Measurements from ENCODE around the gene OR4P4. TPM values are rescaled to one million over a fixed set of nuclear protein-coding genes. Genes with fewer than 3 reads are reported as not detected.

The OR4P4 gene
- total and polyA plus RNA-seq, 12 donors = not detected

DNA sequence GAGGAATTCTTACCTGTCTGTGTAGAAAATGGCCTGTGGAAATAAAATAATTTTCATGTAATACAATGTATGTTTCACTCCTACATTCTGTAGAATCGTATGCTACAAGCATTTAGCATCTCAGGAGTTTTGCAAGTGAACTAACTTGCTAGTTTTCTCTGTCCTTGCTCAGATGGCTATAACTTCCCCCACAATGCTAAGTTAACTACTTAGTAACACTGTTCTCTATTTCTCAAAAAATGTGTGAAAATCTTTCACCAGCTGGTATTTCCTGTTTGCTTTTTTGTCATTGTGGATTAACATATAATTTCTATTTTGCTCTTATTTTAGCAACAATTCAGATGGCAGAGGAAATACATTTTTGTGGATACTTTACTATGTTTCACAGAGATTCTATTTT is 17.6 kb downstream of the OR4P4 start:
- H3K27me3 ChIP-seq = no peaks in the 10 kb centered on the region
- peaks cover 0 to 3% (median 0%) of the 10 kb centered on the region in 11 donors for H3K9me3 ChIP-seq
- H3K27ac ChIP-seq = no peak overlapping the region
- TF ChIP-seq, protein P1, sequence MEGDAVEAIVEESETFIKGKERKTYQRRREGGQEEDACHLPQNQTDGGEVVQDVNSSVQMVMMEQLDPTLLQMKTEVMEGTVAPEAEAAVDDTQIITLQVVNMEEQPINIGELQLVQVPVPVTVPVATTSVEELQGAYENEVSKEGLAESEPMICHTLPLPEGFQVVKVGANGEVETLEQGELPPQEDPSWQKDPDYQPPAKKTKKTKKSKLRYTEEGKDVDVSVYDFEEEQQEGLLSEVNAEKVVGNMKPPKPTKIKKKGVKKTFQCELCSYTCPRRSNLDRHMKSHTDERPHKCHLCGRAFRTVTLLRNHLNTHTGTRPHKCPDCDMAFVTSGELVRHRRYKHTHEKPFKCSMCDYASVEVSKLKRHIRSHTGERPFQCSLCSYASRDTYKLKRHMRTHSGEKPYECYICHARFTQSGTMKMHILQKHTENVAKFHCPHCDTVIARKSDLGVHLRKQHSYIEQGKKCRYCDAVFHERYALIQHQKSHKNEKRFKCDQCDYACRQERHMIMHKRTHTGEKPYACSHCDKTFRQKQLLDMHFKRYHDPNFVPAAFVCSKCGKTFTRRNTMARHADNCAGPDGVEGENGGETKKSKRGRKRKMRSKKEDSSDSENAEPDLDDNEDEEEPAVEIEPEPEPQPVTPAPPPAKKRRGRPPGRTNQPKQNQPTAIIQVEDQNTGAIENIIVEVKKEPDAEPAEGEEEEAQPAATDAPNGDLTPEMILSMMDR (IDR thresholded peaks at IDR 0.05) = no peak
- 40 to 59% methylated on average over 1 of the region's 1 CpG for WGBS, 2 donors
- DNase-seq (no peak), ATAC-seq (no peak)
- H3K4me1 ChIP-seq = no peaks in the 10 kb centered on the region
- intact Hi-C loops (cut with DNase I) = no loop called here
- H3K4me3 ChIP-seq = no peak overlapping the region
- no peaks in the 10 kb centered on the region for H3K36me3 ChIP-seq

DNA sequence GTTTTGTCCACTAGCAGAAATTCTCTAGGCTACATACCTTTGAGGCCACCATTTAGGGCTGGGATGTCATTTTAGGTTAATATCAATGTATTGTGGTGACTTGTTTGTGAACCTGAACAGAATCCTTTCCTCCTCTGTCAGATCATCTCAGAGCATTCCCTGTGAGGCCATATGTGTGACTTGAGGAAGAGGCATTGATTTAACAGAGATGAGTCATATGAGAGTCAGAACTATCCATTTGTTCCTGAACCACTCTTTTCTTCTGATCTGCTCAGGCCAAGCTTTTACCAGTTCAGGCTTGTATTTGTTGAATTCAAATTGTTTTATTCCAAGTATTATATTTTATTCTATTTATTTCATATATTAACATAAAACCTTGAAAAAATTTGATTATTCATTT is 20.2 kb downstream of the OR4P4 start:
- H3K4me1 ChIP-seq = no peaks in the 10 kb centered on the region
- DNase-seq (no peak), ATAC-seq (no peak)
- TF ChIP-seq, protein P1 (IDR thresholded peaks at IDR 0.05) = no peak
- H3K4me3 ChIP-seq = no peak overlapping the region
- H3K27ac ChIP-seq = no peak overlapping the region
- intact Hi-C loops (cut with DNase I) = no loop called here
- no peaks in the 10 kb centered on the region for H3K36me3 ChIP-seq
- H3K9me3 ChIP-seq = peaks cover 0 to 3% (median 0%) of the 10 kb centered on the region in 11 donors
- no peaks in the 10 kb centered on the region for H3K27me3 ChIP-seq

DNA sequence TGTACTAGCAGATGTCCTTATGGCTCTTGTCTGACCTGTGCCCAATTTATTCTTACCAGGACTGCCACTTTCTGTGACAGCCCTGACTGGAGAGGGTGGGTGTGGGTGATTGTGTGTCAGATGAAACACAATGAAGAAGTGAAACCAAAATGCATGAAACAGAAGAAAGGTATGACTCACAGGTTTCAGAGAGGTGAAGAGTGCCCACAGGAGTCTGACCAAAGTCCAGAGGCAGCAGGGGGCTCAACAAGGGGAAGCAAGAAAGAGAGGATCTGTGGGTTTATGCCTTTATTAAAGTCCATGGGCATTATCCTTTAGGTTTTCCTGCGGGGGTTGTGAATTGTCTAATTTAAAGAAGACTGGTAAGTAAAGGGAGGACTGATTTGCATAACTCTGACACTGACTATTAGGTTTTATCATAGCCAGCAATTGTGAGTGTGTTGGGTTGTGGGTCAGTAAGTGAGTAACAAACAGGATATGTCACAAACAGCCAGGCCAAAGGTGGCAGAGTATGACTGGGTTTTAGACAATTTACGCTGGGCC is 23.2 kb downstream of the OR4P4 start:
- no peak overlapping the region for H3K27ac ChIP-seq
- ATAC-seq (no peak), DNase-seq (no peak)
- intact Hi-C loops (cut with DNase I) = no loop called here
- no peak overlapping the region for H3K4me3 ChIP-seq
- 82 to 88% methylated on average over 2 of the region's 2 CpGs for WGBS, 2 donors
- TF ChIP-seq, protein P1 (IDR thresholded peaks at IDR 0.05) = no peak
- no peaks in the 10 kb centered on the region for H3K36me3 ChIP-seq
- H3K4me1 ChIP-seq = no peaks in the 10 kb centered on the region
- H3K27me3 ChIP-seq = no peaks in the 10 kb centered on the region
- H3K9me3 ChIP-seq = peaks cover 0 to 3% (median 0%) of the 10 kb centered on the region in 11 donors

DNA sequence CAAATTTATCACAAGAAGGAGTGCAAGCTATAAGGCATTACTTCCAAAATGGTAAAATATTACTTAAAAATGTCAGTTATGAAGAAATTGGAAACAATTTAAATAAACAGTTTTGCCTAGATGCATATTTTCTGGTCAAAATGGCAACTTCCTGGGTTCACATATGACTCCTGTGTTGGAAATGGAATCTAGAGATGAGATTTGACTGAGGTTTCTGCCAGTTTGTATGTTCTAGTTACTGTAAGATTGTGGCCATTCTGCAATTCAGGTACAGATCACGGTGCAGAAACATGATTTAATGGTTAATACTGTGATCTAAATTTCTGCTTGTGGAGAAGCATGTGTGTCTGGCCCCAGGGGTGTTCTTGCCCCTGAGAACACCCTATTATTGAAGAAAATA is 23.7 kb downstream of the OR4P4 start:
- Histone ChIP-seq H3K4me3 (no peak overlapping the region), H3K9me3 (peaks cover 0 to 3% (median 0%) of the 10 kb centered on the region in 11 donors), H3K36me3 (no peaks in the 10 kb centered on the region), H3K27me3 (no peaks in the 10 kb centered on the region), H3K4me1 (no peaks in the 10 kb centered on the region), H3K27ac (no peak overlapping the region)
- DNase-seq (no peak), ATAC-seq (no peak)
- intact Hi-C loops (cut with DNase I) = no loop called here
- WGBS, 2 donors = 38 to 48% methylated on average over 1 of the region's 1 CpG
- TF ChIP-seq, protein P1 (IDR thresholded peaks at IDR 0.05) = no peak

Measured in heart right ventricle (tissue), 16 donors.